ENCODE data around the gene RNPEP. TPM values are rescaled to one million over a fixed set of nuclear protein-coding genes. Genes with fewer than 3 reads are reported as not detected.

RNPEP gene
- total and polyA plus RNA-seq, 2 experiments from 2014 or later = 32.1 to 80.3 TPM

GRCh38 chr1:201937624-201938213 is 44.7 kb upstream of the RNPEP start:
- no peaks in the 10 kb centered on the region for H3K79me2 ChIP-seq (replicated peaks; ENCODE audit: insufficient read depth)
- peaks cover 8% of the 10 kb centered on the region for H3K4me1 Mint-ChIP-seq
- H3K36me3 Mint-ChIP-seq (ENCODE audit: low read depth) = no peaks in the 10 kb centered on the region
- TF ChIP-seq NANOG (IDR thresholded peaks at IDR 0.05; ENCODE audit: borderline replicate concordance) (no peak), CREB1 (CRISPR knock-in tag; IDR thresholded peaks at IDR 0.05; ENCODE audit: low read depth) (no peak), CTCF (conservative IDR thresholded peaks at IDR 0.05; ENCODE audit: low read depth in 2 of 2) (no peak), EZH2 (IDR thresholded peaks at IDR 0.05; ENCODE audit: low read depth, unreplicated experiment) (no peak), JUNB (IDR thresholded peaks at IDR 0.05; ENCODE audit: unreplicated experiment) (no peak), ETS1 (IDR thresholded peaks at IDR 0.05) (no peak), ZNF331 (CRISPR knock-in tag; IDR thresholded peaks at IDR 0.05; ENCODE audit: low read depth) (no peak), POLR2AphosphoS5 (IDR thresholded peaks at IDR 0.05; ENCODE audit: low read depth) (no peak), STAT1 (IDR thresholded peaks at IDR 0.05; ENCODE audit: unreplicated experiment) (no peak)
- no peaks in the 10 kb centered on the region for H3K36me3 ChIP-seq (ENCODE audit: insufficient read depth)
- H3K27me3 Mint-ChIP-seq (ENCODE audit: insufficient read depth, low read depth, poor library complexity) = peaks cover 2% of the 10 kb centered on the region
- no peaks in the 10 kb centered on the region for H3K9me2 ChIP-seq (ENCODE audit: insufficient read depth)
- H3K27ac Mint-ChIP-seq = no peak overlapping the region
- H2AFZ ChIP-seq = no peak overlapping the region
- H4K20me1 ChIP-seq (replicated peaks; ENCODE audit: insufficient read depth) = no peaks in the 10 kb centered on the region
- no peak for DNase-seq (ENCODE audit: low spot score)
- no peak overlapping the region for H3K27ac ChIP-seq (ENCODE audit: low read depth)
- no peak overlapping the region for H3K4me2 ChIP-seq
- peaks cover 8% of the 10 kb centered on the region; the same call in 1 of the 2 replicates for H3F3A ChIP-seq (replicated peaks; ENCODE audit: low read depth)
- H3K4me3 Mint-ChIP-seq = no peak overlapping the region
- no peak overlapping the region for H3K4me3 ChIP-seq
- peaks cover 4% of the 10 kb centered on the region; the same call in 1 of the 2 replicates for H3K4me1 ChIP-seq (ENCODE audit: insufficient read depth)
- no peak for ATAC-seq
- no peaks in the 10 kb centered on the region for H3K27me3 ChIP-seq (ENCODE audit: insufficient read depth)
- no peaks in the 10 kb centered on the region for H3K9me3 Mint-ChIP-seq

GRCh38 chr1:201938440-201939035 is 43.9 kb upstream of the RNPEP start:
- H3K79me2 ChIP-seq (replicated peaks; ENCODE audit: insufficient read depth) = no peaks in the 10 kb centered on the region
- no peaks in the 10 kb centered on the region for H3K9me2 ChIP-seq (ENCODE audit: insufficient read depth)
- H3K4me3 ChIP-seq = no peak overlapping the region
- peaks cover 4% of the 10 kb centered on the region; the same call in 1 of the 2 replicates for H3K4me1 ChIP-seq (ENCODE audit: insufficient read depth)
- H3K4me2 ChIP-seq = no peak overlapping the region
- H3K27ac ChIP-seq (ENCODE audit: low read depth) = no peak overlapping the region
- DNase-seq (ENCODE audit: low spot score) (no peak), ATAC-seq (no peak)
- Mint-ChIP-seq H3K4me3 (no peak overlapping the region), H3K9me3 (no peaks in the 10 kb centered on the region), H3K4me1 (peaks cover 10% of the 10 kb centered on the region), H3K27ac (no peak overlapping the region), H3K36me3 (ENCODE audit: low read depth) (no peaks in the 10 kb centered on the region), H3K27me3 (ENCODE audit: insufficient read depth, low read depth, poor library complexity) (peaks cover 2% of the 10 kb centered on the region)
- H3K36me3 ChIP-seq (ENCODE audit: insufficient read depth) = no peaks in the 10 kb centered on the region
- H2AFZ ChIP-seq = no peak overlapping the region
- H4K20me1 ChIP-seq (replicated peaks; ENCODE audit: insufficient read depth) = no peaks in the 10 kb centered on the region
- H3F3A ChIP-seq (replicated peaks; ENCODE audit: low read depth) = peaks cover 8% of the 10 kb centered on the region; the same call in 1 of the 2 replicates
- no peaks in the 10 kb centered on the region for H3K27me3 ChIP-seq (ENCODE audit: insufficient read depth)
- TF ChIP-seq ZNF114 (CRISPR knock-in tag; IDR thresholded peaks at IDR 0.05) (no peak), EZH2 (IDR thresholded peaks at IDR 0.05; ENCODE audit: low read depth, unreplicated experiment) (no peak), ETS1 (IDR thresholded peaks at IDR 0.05) (no peak), NANOG (IDR thresholded peaks at IDR 0.05; ENCODE audit: borderline replicate concordance) (no peak)
- TF ChIP-seq, protein P1, sequence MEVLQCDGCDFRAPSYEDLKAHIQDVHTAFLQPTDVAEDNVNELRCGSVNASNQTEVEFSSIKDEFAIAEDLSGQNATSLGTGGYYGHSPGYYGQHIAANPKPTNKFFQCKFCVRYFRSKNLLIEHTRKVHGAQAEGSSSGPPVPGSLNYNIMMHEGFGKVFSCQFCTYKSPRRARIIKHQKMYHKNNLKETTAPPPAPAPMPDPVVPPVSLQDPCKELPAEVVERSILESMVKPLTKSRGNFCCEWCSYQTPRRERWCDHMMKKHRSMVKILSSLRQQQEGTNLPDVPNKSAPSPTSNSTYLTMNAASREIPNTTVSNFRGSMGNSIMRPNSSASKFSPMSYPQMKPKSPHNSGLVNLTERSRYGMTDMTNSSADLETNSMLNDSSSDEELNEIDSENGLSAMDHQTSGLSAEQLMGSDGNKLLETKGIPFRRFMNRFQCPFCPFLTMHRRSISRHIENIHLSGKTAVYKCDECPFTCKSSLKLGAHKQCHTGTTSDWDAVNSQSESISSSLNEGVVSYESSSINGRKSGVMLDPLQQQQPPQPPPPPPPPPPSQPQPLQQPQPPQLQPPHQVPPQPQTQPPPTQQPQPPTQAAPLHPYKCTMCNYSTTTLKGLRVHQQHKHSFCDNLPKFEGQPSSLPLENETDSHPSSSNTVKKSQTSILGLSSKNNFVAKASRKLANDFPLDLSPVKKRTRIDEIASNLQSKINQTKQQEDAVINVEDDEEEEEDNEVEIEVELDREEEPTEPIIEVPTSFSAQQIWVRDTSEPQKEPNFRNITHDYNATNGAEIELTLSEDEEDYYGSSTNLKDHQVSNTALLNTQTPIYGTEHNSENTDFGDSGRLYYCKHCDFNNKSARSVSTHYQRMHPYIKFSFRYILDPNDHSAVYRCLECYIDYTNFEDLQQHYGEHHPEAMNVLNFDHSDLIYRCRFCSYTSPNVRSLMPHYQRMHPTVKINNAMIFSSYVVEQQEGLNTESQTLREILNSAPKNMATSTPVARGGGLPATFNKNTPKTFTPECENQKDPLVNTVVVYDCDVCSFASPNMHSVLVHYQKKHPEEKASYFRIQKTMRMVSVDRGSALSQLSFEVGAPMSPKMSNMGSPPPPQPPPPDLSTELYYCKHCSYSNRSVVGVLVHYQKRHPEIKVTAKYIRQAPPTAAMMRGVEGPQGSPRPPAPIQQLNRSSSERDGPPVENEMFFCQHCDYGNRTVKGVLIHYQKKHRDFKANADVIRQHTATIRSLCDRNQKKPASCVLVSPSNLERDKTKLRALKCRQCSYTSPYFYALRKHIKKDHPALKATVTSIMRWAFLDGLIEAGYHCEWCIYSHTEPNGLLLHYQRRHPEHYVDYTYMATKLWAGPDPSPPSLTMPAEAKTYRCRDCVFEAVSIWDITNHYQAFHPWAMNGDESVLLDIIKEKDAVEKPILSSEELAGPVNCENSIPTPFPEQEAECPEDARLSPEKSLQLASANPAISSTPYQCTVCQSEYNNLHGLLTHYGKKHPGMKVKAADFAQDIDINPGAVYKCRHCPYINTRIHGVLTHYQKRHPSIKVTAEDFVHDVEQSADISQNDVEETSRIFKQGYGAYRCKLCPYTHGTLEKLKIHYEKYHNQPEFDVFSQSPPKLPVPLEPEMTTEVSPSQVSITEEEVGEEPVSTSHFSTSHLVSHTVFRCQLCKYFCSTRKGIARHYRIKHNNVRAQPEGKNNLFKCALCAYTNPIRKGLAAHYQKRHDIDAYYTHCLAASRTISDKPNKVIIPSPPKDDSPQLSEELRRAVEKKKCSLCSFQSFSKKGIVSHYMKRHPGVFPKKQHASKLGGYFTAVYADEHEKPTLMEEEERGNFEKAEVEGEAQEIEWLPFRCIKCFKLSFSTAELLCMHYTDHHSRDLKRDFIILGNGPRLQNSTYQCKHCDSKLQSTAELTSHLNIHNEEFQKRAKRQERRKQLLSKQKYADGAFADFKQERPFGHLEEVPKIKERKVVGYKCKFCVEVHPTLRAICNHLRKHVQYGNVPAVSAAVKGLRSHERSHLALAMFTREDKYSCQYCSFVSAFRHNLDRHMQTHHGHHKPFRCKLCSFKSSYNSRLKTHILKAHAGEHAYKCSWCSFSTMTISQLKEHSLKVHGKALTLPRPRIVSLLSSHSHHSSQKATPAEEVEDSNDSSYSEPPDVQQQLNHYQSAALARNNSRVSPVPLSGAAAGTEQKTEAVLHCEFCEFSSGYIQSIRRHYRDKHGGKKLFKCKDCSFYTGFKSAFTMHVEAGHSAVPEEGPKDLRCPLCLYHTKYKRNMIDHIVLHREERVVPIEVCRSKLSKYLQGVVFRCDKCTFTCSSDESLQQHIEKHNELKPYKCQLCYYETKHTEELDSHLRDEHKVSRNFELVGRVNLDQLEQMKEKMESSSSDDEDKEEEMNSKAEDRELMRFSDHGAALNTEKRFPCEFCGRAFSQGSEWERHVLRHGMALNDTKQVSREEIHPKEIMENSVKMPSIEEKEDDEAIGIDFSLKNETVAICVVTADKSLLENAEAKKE (CRISPR knock-in tag; IDR thresholded peaks at IDR 0.05) = no peak

Measured in GM23338 (cell line).